Ascending aorta (tissue), 2 donors: Measurements from ENCODE around the gene TOX2. TPM values are rescaled to one million over a fixed set of nuclear protein-coding genes. Genes with fewer than 3 reads are reported as not detected.

ENCODE experiments used
- DNase-seq, 2 donors: peaks; one replicate each; pipeline ENCODE4 v3.0.0-alpha.2; 2019; ENCODE audit warnings: low spot score in 2 of 2
- H3K27ac ChIP-seq, 2 donors: fragments of 200-600 bp; sonication (generic); one replicate each; pipeline ENCODE4 v1.5.1; 2016 to 2017; ENCODE audit warnings: mild to moderate bottlenecking in 1 of 2
- H3K27me3 ChIP-seq: fragments of 200-600 bp; sonication (generic); one replicate; pipeline ENCODE4 v1.5.1; 2017
- H3K36me3 ChIP-seq, 2 donors: fragments of 200-600 bp; sonication (generic); one replicate each; pipeline ENCODE4 v1.5.1; 2016
- H3K4me1 ChIP-seq, 2 donors: fragments of 200-600 bp; sonication (generic); one replicate each; pipeline ENCODE4 v1.5.1; 2016 to 2017; ENCODE audit warnings: mild to moderate bottlenecking in 1 of 2
- H3K4me3 ChIP-seq, 2 donors: fragments of 200-600 bp; sonication (generic); one replicate each; pipeline ENCODE4 v1.5.1; 2016 to 2017; ENCODE audit warnings: mild to moderate bottlenecking in 1 of 2
- H3K9me3 ChIP-seq, 2 donors: fragments of 200-600 bp; sonication (generic); one replicate each; pipeline ENCODE4 v1.5.1; 2016
- CTCF ChIP-seq, 3 experiments: fragments of 200-600 bp in 2 of 3; fragments of 450-650 bp in 1 of 3; sonication (generic) in 2 of 3; IDR thresholded peaks; one replicate each; pipeline ENCODE4 v1.5.1; 2016 to 2019; ENCODE audit warnings: antibody characterized with exemption in 3 of 3, mild to moderate bottlenecking in 1 of 3, moderate library complexity in 1 of 3
- intact Hi-C: fragments of 100-400 bp; cut with DNase I; formaldehyde crosslinking; loops from one replicate; pipeline ENCODE4 v1.15.1; 2023
- total RNA-seq: library from RNA; depleted of rRNA; stranded (reverse); fragments of >200 nt; gene quantifications from one replicate; pipeline ENCODE4 v1.1.0, GENCODE V29; 2016

TOX2 gene
- total RNA-seq, 1 donor from 2014 or later: 47.0 TPM

- no peaks in the 10 kb centered on the region for H3K27me3 ChIP-seq
- H3K4me1 ChIP-seq: no peaks in the 10 kb centered on the region
- H3K36me3 ChIP-seq: no peaks in the 10 kb centered on the region
- peak in 1 of 2 donors; percentile 52 for DNase-seq
- no peaks in the 10 kb centered on the region for H3K9me3 ChIP-seq
- no peak overlapping the region for H3K4me3 ChIP-seq
- intact Hi-C loops: loop anchor here (10.0 kb wide), 1 partner anchor 158 kb away; the partner anchor contains the start of gene TOX2
- no peak for TF ChIP-seq CTCF (IDR thresholded peaks at IDR 0.05)
- H3K27ac ChIP-seq: no peak overlapping the region
Measured at GRCh38 chr20:44073011-44073674, 158.5 kb downstream of the TOX2 start.

DNA sequence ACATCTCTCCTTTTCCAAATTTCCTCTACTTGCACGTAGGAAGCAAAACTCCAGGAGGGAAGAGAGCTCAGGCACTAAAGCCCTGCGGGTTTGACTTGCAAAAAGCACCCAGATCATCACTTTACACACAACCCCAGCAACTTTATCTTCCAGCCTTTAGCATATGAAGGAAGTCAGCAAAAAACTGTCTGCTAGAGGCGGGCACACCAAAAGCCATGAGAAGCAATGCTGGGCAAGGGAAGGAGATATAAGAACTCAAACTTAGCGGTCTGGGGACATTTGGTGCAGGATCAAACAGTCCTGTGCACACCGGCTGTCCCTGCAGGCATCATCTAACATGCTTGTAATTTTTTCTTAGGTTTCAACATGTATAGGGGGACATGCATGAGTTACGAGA, 159.0 kb downstream of the TOX2 start:
- DNase-seq: peak in 1 of 2 donors; percentile 35
- Histone ChIP-seq H3K27ac (no peak overlapping the region), H3K4me1 (no peaks in the 10 kb centered on the region), H3K4me3 (no peak overlapping the region), H3K9me3 (no peaks in the 10 kb centered on the region), H3K27me3 (no peaks in the 10 kb centered on the region), H3K36me3 (no peaks in the 10 kb centered on the region)
- intact Hi-C loops: loop anchor here (10.0 kb wide), 1 partner anchor 159 kb away; the partner anchor contains the start of gene TOX2
- TF ChIP-seq CTCF (IDR thresholded peaks at IDR 0.05): no peak

DNA sequence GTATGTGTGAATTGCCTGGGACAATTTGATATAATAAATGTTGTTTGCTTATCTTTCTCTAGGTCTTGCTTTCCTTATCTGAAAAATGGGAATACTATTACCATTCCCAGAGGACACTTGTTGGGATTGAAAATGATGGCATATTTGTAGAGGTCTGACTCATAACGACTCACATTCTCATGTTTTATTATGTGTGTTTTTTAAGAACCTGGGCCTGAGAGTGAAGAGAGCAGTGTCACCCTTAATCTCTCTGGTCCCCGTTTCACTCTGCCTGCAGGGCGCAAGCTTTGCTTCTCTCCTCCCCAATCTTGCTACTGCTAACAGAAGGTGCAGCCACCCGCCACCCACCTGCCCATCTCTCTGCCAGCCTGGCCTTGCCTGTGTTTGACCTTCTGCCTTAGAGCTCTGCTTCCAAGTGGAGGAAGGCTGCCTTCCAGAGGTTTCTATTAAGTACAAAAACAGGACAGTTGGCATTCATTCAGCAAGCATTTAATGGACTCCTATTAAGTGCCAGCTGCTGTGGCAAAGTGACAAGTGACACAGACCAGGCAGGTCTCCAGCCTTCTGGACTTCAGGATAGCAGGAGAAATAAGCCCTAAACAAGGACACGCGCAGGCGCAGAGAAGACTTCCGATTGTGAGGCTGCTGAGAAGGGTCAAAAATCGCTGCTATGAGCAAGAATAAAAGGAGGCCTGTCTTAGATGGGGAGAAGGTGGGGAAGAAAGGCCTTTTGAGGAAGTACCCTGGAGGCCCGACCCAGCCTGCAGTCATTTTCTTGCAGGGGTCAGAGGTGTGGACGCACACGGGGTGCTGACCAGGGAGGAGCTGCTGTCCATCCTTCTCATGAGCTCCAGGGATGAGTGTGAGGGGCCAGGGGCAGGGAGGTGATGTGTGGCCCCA, 159.8 kb downstream of the TOX2 start:
- H3K9me3 ChIP-seq: no peaks in the 10 kb centered on the region
- DNase-seq: peak in 1 of 2 donors; percentile 63
- H3K4me3 ChIP-seq: no peak overlapping the region
- no peaks in the 10 kb centered on the region for H3K4me1 ChIP-seq
- no peaks in the 10 kb centered on the region for H3K27me3 ChIP-seq
- TF ChIP-seq CTCF (IDR thresholded peaks at IDR 0.05): no peak
- peak overlapping the region; percentile 13 to 63 for H3K27ac ChIP-seq
- no peaks in the 10 kb centered on the region for H3K36me3 ChIP-seq
- intact Hi-C loops: loop anchor here (5.0 to 10.0 kb wide), 2 partner anchors 57 to 160 kb away; partner anchors contain the start of gene TOX2

DNA sequence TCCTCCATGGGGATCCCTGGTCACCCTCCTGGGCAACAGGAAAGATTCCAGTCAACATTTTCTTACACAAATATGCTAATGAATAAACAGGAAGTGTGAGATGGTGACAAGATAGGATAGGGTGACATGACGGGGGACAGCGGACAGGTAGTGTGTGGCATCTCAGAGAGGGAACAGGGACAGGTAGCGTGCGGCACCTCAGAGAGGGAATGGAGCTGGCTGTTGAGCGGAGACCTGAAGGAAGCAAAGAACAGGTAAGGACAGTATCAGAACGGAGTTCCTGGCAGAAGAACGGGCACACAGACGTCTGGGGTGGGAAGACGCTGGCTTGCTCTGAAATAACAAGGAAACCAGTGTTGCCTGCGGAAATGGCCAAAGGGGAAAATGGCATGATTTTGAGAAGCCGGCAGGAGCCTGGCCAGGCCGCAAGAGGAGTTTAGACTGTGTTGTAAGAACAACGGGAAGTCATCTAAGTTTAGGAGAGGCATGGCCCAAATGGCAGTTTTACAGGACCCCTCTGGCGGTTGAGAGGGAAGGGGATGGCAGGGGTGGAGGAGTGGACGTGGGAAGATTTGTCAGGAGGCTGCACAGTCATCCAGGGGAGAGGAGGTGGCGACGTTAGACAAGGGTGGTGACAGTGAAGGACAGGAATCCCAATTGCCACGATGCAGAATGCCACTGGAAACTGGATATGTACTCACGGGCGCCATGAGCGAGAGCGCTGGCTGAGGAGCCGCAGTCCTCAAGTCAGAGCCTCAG, 160.7 kb downstream of the TOX2 start:
- no peaks in the 10 kb centered on the region for H3K9me3 ChIP-seq
- no peak for TF ChIP-seq CTCF (IDR thresholded peaks at IDR 0.05)
- no peak overlapping the region for H3K4me3 ChIP-seq
- H3K4me1 ChIP-seq: no peaks in the 10 kb centered on the region
- peak overlapping the region in 1 of 2 donors; percentile 63 for H3K27ac ChIP-seq
- no peaks in the 10 kb centered on the region for H3K27me3 ChIP-seq
- no peaks in the 10 kb centered on the region for H3K36me3 ChIP-seq
- intact Hi-C loops: loop anchor here (5.0 to 10.0 kb wide), 2 partner anchors 58 to 161 kb away; partner anchors contain the start of gene TOX2
- DNase-seq: peak in 1 of 2 donors; percentile 51

DNA sequence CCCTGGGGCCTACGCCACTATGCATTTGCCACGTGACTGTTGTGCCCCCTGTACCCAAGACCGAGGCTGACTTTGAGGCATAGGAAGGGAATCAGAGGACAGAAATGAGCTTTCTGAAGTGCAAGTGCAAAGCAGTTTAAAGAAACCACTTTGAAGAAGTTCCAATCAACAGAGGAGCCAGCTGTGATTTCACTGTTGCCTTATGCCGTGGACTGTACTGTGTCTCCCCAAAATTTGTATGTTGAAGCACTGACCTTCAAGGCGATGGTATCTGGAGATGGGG, 161.2 kb downstream of the TOX2 start:
- no peak for TF ChIP-seq CTCF (IDR thresholded peaks at IDR 0.05)
- no peak for DNase-seq
- Histone ChIP-seq H3K4me3 (no peak overlapping the region), H3K4me1 (peaks cover 0 to 2% of the 10 kb centered on the region in 2 donors), H3K36me3 (no peaks in the 10 kb centered on the region), H3K9me3 (no peaks in the 10 kb centered on the region), H3K27me3 (no peaks in the 10 kb centered on the region), H3K27ac (no peak overlapping the region)
- intact Hi-C loops: loop anchor here (5.0 to 10.0 kb wide), 2 partner anchors 59 to 161 kb away; partner anchors contain the start of gene TOX2
